K562 (cell line): ENCODE measurements around the gene OCA2. TPM values are rescaled to one million over a fixed set of nuclear protein-coding genes. Genes with fewer than 3 reads are reported as not detected.

Source experiments
- CBFA2T2 ChIP-seq: fragments of 450-650 bp; conservative IDR thresholded peaks from 2 replicates; pipeline ENCODE4 v1.6.1; 2017; ENCODE audit warnings: mild to moderate bottlenecking
- CEBPB ChIP-seq: fragments of 450-650 bp; IDR thresholded peaks from 2 replicates; pipeline ENCODE4 v1.6.1; 2016; ENCODE audit warnings: missing genetic modification characterization, missing compliant biosample characterization
- CHD1 ChIP-seq: fragments of 200-600 bp; sonication (generic); IDR thresholded peaks from one replicate; pipeline ENCODE4 v1.6.1; 2012; ENCODE audit warnings: mild to moderate bottlenecking, moderate library complexity, low read length, inconsistent platforms
- COPS2 ChIP-seq: fragments of 450-650 bp; conservative IDR thresholded peaks from 2 replicates; pipeline ENCODE4 v1.6.1; 2016; ENCODE audit warnings: mild to moderate bottlenecking, moderate library complexity
- CREB1 ChIP-seq, 2 experiments: sonication (generic) in 1 of 2; formaldehyde crosslinking in 1 of 2; IDR thresholded peaks; 2 replicates each; pipeline versions ENCODE4 v1.6.1 to v1.8.0; 2012 to 2022; ENCODE audit warnings: inconsistent platforms in 1 of 2, mild to moderate bottlenecking in 1 of 2, missing genetic modification reagents in 1 of 2, moderate library complexity in 1 of 2
- ELF2 ChIP-seq: fragments of 250-450 bp; sonication (Bioruptor Pico); IDR thresholded peaks from 2 replicates; pipeline ENCODE4 v1.5.0; 2021; ENCODE audit warnings: mild to moderate bottlenecking
- MAFG ChIP-seq: fragments of 450-650 bp; conservative IDR thresholded peaks from 2 replicates; pipeline ENCODE4 v1.6.1; 2016; ENCODE audit warnings: missing genetic modification characterization, missing compliant biosample characterization
- NFRKB ChIP-seq: fragments of 450-650 bp; IDR thresholded peaks from 2 replicates; pipeline ENCODE4 v1.6.1; 2016; ENCODE audit warnings: low read depth
- NFYB ChIP-seq: IDR thresholded peaks from 2 replicates; pipeline ENCODE4 v1.6.1; 2011; ENCODE audit warnings: mild to moderate bottlenecking, moderate library complexity; ENCODE audit not compliant: insufficient read length; ENCODE audit errors: extremely low read depth
- NRF1 ChIP-seq, 2 experiments: fragments of 450-650 bp; IDR thresholded peaks in 1 of 2; conservative IDR thresholded peaks in 1 of 2; 2 replicates each; pipeline ENCODE4 v1.6.1; 2014; ENCODE audit warnings: mild to moderate bottlenecking in 2 of 2
- POLR2H ChIP-seq: IDR thresholded peaks from 2 replicates; pipeline ENCODE4 v1.6.1; 2016; ENCODE audit warnings: missing genetic modification characterization, low read depth, mild to moderate bottlenecking, control low read depth, missing compliant biosample characterization, moderate library complexity
- RBBP5 ChIP-seq: fragments of 200-600 bp; sonication (generic); IDR thresholded peaks from 2 replicates; pipeline ENCODE4 v1.6.1; 2012; ENCODE audit warnings: borderline replicate concordance, mild to moderate bottlenecking, low read length, control low read depth, inconsistent platforms; ENCODE audit not compliant: insufficient read depth, poor library complexity, severe bottlenecking
- ZNF589 ChIP-seq: fragments of 200-800 bp; sonication (Bioruptor generic); IDR thresholded peaks from 2 replicates; pipeline ENCODE4 v1.6.1; 2016; ENCODE audit warnings: low read depth, missing genetic modification characterization, missing compliant biosample characterization
- polyA plus RNA-seq, 8 experiments: library from polyadenylated mRNA; depleted of rRNA in 4 of 8; stranded (reverse) in 5 of 8; unstranded in 3 of 8; fragments of >200 nt; fragmentation: Nextera tagmentation in 2 of 8; fragmentation: Illumina TruSeq in 1 of 8; extraction: Ambion mirVana in 2 of 8; extraction: Trizol in 1 of 8; gene quantifications; 2 replicates each; pipeline versions ENCODE4 v1.2.1 to v1.2.3, GENCODE V29; 2011 to 2014; ENCODE audit warnings: inconsistent platforms in 1 of 8, missing spikeins in 1 of 8
- total RNA-seq, 7 experiments: library from RNA; depleted of rRNA in 6 of 7; stranded (reverse); fragments of >200 nt in 6 of 7; fragmentation: Illumina TruSeq in 2 of 7; extraction: Trizol in 2 of 7; gene quantifications; 2 replicates each; pipeline versions ENCODE4 v1.2.1 to v1.2.3, GENCODE V29; 2011 to 2021; ENCODE audit warnings: low replicate concordance in 1 of 7
- TF ChIP-seq, protein P1 (sequence below): fragments of 250-450 bp; sonication (Bioruptor Pico); IDR thresholded peaks from 2 replicates; pipeline ENCODE4 v1.8.0; 2022; ENCODE audit warnings: inconsistent platforms, mild to moderate bottlenecking, moderate library complexity, borderline replicate concordance
- TF ChIP-seq, protein P2 (sequence below): fragments of 250-450 bp; sonication (Bioruptor Pico); IDR thresholded peaks from 2 replicates; pipeline ENCODE4 v1.4.0; 2020; ENCODE audit warnings: mild to moderate bottlenecking, moderate library complexity
- TF ChIP-seq, protein P3 (sequence below): fragments of 250-450 bp; sonication (Bioruptor Pico); IDR thresholded peaks from 2 replicates; pipeline ENCODE4 v1.6.1; 2021; ENCODE audit warnings: mild to moderate bottlenecking
- TF ChIP-seq, protein P4 (sequence below): sonication (generic); formaldehyde crosslinking; IDR thresholded peaks from 2 replicates; pipeline ENCODE4 v1.8.0; 2023; ENCODE audit warnings: mild to moderate bottlenecking, missing genetic modification reagents
- TF ChIP-seq, protein P5 (sequence below): sonication (generic); formaldehyde crosslinking; IDR thresholded peaks from 2 replicates; pipeline ENCODE4 v1.5.0; 2020; ENCODE audit warnings: missing genetic modification reagents

The OCA2 gene
- total and polyA plus RNA-seq, 9 of the 15 experiments (the other 6 are each of a cell fraction or from before 2014, with no cell fraction given), result 0.07 to 0.59 (median 0.17) TPM; not detected in 1

DNA sequence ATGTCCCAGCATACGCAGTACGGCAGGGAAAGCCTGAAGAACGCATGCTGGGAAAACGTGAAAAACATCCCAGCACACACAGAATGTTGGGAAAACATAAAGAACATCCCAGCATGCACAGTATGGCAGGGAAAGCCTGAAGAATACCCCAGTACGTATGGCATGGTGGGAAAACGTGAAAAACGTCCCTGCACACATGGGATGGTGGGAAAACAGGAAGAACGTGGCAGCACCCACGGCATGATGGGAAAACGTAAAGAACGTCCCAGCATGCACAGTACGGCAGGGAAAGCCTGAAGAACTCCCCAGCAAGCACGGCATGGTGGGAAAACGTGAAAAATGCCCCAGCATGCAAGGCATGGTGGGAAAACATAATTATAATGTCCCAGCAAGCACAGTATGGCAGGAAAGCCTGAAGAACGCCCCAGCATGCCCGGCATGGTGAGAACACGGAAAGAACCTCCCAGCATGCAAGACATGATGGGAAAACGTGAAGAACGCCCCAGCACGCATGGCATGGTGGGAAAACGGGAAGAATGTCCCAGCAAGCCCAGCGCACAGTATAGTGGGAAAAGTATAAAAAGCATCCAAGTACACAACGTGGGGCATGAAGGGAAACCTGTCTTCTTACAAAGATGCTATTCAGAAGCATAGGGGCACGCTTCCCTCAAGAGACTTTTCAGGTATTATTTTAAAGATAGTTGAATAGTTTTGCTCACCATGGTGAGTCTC is 128.3 kb downstream of the OCA2 start (continued):
- TF ChIP-seq, protein P1, sequence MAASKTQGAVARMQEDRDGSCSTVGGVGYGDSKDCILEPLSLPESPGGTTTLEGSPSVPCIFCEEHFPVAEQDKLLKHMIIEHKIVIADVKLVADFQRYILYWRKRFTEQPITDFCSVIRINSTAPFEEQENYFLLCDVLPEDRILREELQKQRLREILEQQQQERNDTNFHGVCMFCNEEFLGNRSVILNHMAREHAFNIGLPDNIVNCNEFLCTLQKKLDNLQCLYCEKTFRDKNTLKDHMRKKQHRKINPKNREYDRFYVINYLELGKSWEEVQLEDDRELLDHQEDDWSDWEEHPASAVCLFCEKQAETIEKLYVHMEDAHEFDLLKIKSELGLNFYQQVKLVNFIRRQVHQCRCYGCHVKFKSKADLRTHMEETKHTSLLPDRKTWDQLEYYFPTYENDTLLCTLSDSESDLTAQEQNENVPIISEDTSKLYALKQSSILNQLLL (CRISPR knock-in tag), result no peak
- TF ChIP-seq MAFG (no peak), ZNF589 (CRISPR knock-in tag) (no peak), CREB1 (IDR thresholded peaks at IDR 0.05) (no peak), CREB1 (CRISPR knock-in tag; IDR thresholded peaks at IDR 0.05) (no peak), ELF2 (no peak), NRF1 (conservative IDR thresholded peaks at IDR 0.05 in 1 of 2, IDR thresholded peaks at IDR 0.05 in 1 of 2) (peak in 1 of 2 experiments; percentile 35; a peak in 1 of 4 replicates), POLR2H (tag) (no peak), CHD1 (no peak), RBBP5 (no peak), CEBPB (tag) (no peak), NFRKB (no peak), COPS2 (no peak), CBFA2T2 (no peak), NFYB (no peak)
- TF ChIP-seq, protein P2, sequence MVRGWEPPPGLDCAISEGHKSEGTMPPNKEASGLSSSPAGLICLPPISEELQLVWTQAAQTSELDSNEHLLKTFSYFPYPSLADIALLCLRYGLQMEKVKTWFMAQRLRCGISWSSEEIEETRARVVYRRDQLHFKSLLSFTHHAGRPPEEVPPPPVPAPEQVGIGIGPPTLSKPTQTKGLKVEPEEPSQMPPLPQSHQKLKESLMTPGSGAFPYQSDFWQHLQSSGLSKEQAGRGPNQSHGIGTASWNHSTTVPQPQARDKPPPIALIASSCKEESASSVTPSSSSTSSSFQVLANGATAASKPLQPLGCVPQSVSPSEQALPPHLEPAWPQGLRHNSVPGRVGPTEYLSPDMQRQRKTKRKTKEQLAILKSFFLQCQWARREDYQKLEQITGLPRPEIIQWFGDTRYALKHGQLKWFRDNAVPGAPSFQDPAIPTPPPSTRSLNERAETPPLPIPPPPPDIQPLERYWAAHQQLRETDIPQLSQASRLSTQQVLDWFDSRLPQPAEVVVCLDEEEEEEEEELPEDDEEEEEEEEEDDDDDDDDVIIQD (CRISPR knock-in tag), result no peak
- TF ChIP-seq, protein P3, sequence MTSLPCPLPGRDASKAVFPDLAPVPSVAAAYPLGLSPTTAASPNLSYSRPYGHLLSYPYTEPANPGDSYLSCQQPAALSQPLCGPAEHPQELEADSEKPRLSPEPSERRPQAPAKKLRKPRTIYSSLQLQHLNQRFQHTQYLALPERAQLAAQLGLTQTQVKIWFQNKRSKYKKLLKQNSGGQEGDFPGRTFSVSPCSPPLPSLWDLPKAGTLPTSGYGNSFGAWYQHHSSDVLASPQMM (CRISPR knock-in tag), result no peak
- TF ChIP-seq, protein P4, sequence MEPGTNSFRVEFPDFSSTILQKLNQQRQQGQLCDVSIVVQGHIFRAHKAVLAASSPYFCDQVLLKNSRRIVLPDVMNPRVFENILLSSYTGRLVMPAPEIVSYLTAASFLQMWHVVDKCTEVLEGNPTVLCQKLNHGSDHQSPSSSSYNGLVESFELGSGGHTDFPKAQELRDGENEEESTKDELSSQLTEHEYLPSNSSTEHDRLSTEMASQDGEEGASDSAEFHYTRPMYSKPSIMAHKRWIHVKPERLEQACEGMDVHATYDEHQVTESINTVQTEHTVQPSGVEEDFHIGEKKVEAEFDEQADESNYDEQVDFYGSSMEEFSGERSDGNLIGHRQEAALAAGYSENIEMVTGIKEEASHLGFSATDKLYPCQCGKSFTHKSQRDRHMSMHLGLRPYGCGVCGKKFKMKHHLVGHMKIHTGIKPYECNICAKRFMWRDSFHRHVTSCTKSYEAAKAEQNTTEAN (CRISPR knock-in tag), result no peak
- TF ChIP-seq, protein P5, sequence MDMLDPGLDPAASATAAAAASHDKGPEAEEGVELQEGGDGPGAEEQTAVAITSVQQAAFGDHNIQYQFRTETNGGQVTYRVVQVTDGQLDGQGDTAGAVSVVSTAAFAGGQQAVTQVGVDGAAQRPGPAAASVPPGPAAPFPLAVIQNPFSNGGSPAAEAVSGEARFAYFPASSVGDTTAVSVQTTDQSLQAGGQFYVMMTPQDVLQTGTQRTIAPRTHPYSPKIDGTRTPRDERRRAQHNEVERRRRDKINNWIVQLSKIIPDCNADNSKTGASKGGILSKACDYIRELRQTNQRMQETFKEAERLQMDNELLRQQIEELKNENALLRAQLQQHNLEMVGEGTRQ, result no peak
